VCaP (cell line): ENCODE measurements around the gene LCE6A.

ENCODE experiments used
- H3K27ac ChIP-seq: fragments of 450-650 bp; 2 replicates; pipeline ENCODE4 v1.5.1; 2017
- TF ChIP-seq, protein P1 (sequence below): fragments of 450-650 bp; conservative IDR thresholded peaks from 2 replicates; pipeline ENCODE4 v1.5.1; 2017; ENCODE audit warnings: mild to moderate bottlenecking, moderate library complexity

Gene LCE6A

GRCh38 chr1:152842556-152842955 lies at the start of gene LCE6A:
Gene LCE6A, plus strand, starts transcription at chr1:152842856. Its CDS starts 665 bp downstream, at chr1:152843521.
- no peak within 1 kb of the TSS for H3K27ac ChIP-seq
- TF ChIP-seq, protein P1, sequence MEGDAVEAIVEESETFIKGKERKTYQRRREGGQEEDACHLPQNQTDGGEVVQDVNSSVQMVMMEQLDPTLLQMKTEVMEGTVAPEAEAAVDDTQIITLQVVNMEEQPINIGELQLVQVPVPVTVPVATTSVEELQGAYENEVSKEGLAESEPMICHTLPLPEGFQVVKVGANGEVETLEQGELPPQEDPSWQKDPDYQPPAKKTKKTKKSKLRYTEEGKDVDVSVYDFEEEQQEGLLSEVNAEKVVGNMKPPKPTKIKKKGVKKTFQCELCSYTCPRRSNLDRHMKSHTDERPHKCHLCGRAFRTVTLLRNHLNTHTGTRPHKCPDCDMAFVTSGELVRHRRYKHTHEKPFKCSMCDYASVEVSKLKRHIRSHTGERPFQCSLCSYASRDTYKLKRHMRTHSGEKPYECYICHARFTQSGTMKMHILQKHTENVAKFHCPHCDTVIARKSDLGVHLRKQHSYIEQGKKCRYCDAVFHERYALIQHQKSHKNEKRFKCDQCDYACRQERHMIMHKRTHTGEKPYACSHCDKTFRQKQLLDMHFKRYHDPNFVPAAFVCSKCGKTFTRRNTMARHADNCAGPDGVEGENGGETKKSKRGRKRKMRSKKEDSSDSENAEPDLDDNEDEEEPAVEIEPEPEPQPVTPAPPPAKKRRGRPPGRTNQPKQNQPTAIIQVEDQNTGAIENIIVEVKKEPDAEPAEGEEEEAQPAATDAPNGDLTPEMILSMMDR: no peak

DNA sequence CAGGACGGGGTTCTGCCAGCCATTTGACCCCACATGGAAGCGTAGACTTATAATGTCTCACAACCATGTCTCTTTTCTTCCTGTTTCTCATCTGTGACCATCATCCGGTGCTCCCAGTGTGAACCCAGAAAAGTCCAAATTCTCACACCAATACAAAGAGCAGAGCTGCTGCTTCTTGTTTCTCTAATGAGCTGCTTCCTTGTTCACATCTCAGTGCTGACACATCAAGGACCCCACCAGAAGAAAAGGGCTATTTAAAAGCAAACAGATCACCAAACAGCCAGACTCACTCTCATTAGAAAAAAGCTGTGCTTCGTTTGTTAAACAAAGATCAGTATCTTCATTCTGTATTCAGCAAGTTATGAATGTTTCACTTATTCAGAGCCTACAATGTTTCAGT lies 47.0 kb upstream of the LCE6A start:
- TF ChIP-seq, protein P1: no peak
- H3K27ac ChIP-seq: no peak overlapping the region

DNA sequence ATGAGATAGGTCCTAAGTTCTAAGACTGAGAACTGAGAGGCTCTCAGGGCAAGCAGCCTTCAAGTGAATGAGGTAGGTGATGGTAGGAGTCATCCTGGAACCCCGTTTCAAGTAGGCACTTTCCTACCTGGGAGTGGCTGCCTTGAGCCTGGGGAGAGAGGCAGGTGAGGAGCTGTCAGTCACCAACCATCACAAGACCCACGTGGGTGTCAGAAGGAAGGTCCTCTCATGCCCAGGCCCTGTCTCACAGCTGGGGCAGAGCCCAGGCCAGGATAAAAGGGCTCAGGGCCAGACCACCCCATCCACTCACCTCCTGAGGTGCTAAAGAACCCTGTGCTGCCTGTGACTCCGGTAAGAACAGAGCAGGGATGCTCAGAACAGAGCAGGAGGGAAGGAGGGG lies 46.2 kb upstream of the LCE6A start, which contains the start of gene LCE1D:
LCE1D (plus strand) TSS at position 301 of the 400 bp plus-strand sequence. CDS start 1,074 bp downstream, outside the sequence.
- H3K27ac ChIP-seq: no peak within 1 kb of the TSS
- TF ChIP-seq, protein P1: no peak

GRCh38 chr1:152801333-152801732 lies 41.3 kb upstream of the LCE6A start:
- TF ChIP-seq, protein P1: no peak
- H3K27ac ChIP-seq: no peak overlapping the region

DNA sequence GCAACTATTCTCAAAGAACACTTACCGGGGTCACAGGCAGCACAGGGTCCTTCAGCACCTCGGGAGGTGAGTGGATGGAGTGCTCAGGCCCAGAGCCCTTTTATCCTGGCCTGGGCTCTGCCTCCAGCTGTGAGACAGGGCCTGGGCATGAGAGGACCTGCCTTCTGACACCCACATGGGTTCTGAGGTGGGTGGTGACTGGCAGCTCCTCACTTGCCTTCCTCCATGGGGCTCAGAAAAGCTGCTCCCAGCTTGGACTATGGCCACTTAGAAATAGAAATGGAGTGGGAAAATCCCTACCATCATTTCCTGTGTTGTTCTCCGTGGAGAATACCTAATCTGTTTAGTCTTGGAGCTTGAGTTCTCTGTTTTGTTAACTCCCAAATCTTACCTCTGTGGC lies 36.1 kb upstream of the LCE6A start, which contains the start of gene LCE1C:
LCE1C (minus strand) TSS at position 76 of the 400 bp plus-strand sequence. CDS start 1,173 bp downstream, outside the sequence.
- TF ChIP-seq, protein P1: no peak
- no peak within 1 kb of the TSS for H3K27ac ChIP-seq

GRCh38 chr1:152811050-152811449 lies 31.6 kb upstream of the LCE6A start:
- no peak overlapping the region for H3K27ac ChIP-seq
- TF ChIP-seq, protein P1: no peak

- TF ChIP-seq, protein P1: no peak
- H3K27ac ChIP-seq: no peak within 1 kb of the TSS
Measured at GRCh38 chr1:152811671-152812070, 31.0 kb upstream of the LCE6A start, which contains the start of gene LCE1B. Gene LCE1B, plus strand, starts transcription at chr1:152811971. Its CDS starts 476 bp downstream, at chr1:152812447.
